HUES48 (cell line): ENCODE data around the gene OR5B12.

Experiments used
- H3K27ac ChIP-seq: one replicate; pipeline ENCODE4 v1.7.0; 2013; ENCODE audit warnings: low read depth, low read length, inconsistent platforms
- H3K27me3 ChIP-seq: 2 replicates; pipeline ENCODE4 v1.6.1; 2013; ENCODE audit warnings: mild to moderate bottlenecking, low read length; ENCODE audit not compliant: control insufficient read depth, insufficient read depth
- H3K36me3 ChIP-seq: 2 replicates; pipeline ENCODE4 v1.6.1; 2013; ENCODE audit warnings: low read length; ENCODE audit not compliant: control insufficient read depth, insufficient read depth
- H3K4me1 ChIP-seq: 2 replicates; pipeline ENCODE4 v1.6.1; 2013; ENCODE audit warnings: mild to moderate bottlenecking, low read length; ENCODE audit not compliant: control insufficient read depth, insufficient read depth
- H3K4me3 ChIP-seq: 2 replicates; pipeline ENCODE4 v1.5.1; 2013; ENCODE audit warnings: mild to moderate bottlenecking, low read depth, low read length
- H3K9ac ChIP-seq: 2 replicates; pipeline ENCODE4 v1.6.1; 2013; ENCODE audit warnings: mild to moderate bottlenecking, low read depth, low read length, moderate library complexity
- H3K9me3 ChIP-seq: 2 replicates; pipeline ENCODE4 v1.6.1; 2013; ENCODE audit warnings: low read length; ENCODE audit not compliant: control insufficient read depth, insufficient read depth

Gene OR5B12

DNA sequence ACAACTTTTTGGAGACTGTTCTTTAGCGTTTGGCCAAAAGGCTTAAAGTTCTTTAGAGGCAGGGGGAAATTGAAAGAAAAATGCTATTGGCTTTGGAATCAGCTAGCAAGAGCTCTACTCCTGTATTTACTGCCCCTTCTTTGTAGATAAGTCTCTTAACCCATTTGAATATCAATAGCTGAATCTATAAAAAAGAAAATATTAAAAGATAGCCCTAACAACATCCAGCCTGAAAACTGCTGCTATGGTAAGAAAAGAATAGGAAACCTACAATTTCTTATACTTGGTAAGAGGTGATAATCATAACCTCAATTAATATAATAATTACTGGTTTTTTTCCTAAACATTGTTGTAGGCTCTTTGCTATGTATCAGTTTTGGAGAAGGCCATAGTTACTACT, at the start of gene OR5B12:
TSS of gene OR5B12 (minus strand) at position 101 of the 400 bp plus-strand sequence. CDS start 2,085 bp downstream, outside the sequence.
- Histone ChIP-seq H3K4me3 (no peak within 1 kb of the TSS), H3K9me3 (peaks cover 6% of the 10 kb centered on the region; the same call in 1 of the 2 replicates), H3K36me3 (no peaks in the 10 kb centered on the region), H3K27me3 (no peaks in the 10 kb centered on the region), H3K9ac (no peak within 1 kb of the TSS), H3K27ac (no peak within 1 kb of the TSS), H3K4me1 (no peaks in the 10 kb centered on the region)

- no peaks in the 10 kb centered on the region for H3K27me3 ChIP-seq
- no peak overlapping the region for H3K27ac ChIP-seq
- H3K9ac ChIP-seq, result no peak overlapping the region
- no peaks in the 10 kb centered on the region; the same call in 1 of the 2 replicates for H3K4me1 ChIP-seq
- H3K9me3 ChIP-seq, result no peaks in the 10 kb centered on the region
- H3K4me3 ChIP-seq, result no peak overlapping the region
- no peaks in the 10 kb centered on the region for H3K36me3 ChIP-seq
These were observed 48.8 kb upstream of the OR5B12 start for GRCh38 chr11:58490827-58491226.

GRCh38 chr11:58487170-58487569, 45.1 kb upstream of the OR5B12 start:
- Histone ChIP-seq H3K4me1 (no peaks in the 10 kb centered on the region; the same call in 1 of the 2 replicates), H3K36me3 (no peaks in the 10 kb centered on the region), H3K4me3 (no peak overlapping the region), H3K27ac (no peak overlapping the region), H3K9me3 (no peaks in the 10 kb centered on the region), H3K9ac (no peak overlapping the region), H3K27me3 (no peaks in the 10 kb centered on the region)

GRCh38 chr11:58485961-58486360, 43.9 kb upstream of the OR5B12 start:
- H3K4me3 ChIP-seq, result no peak overlapping the region
- H3K9me3 ChIP-seq, result no peaks in the 10 kb centered on the region
- H3K27ac ChIP-seq, result no peak overlapping the region

DNA sequence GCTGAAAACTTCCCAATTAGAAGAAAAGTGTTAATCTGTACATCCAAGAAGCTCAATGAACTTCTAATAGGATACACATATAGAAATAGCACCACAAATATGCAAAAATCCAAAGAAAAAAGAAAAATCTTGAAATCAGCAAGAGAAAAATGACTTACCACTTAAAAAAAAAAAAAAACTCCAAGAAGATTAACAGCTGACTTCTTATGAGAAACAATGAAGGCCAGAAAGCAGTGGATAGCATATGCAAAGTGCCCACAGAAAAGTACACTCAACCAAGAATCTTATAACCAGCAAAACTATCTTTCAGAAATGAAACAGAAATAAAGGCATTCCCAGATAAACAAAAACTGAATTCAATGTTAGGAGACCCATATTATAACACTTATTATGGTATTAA, 29.9 kb upstream of the OR5B12 start:
- peaks cover 41% of the 10 kb centered on the region for H3K9me3 ChIP-seq

More at GRCh38 chr11:58485961-58486360, 43.9 kb upstream of the OR5B12 start:
- Histone ChIP-seq H3K36me3 (no peaks in the 10 kb centered on the region), H3K27me3 (no peaks in the 10 kb centered on the region), H3K9ac (no peak overlapping the region), H3K4me1 (no peaks in the 10 kb centered on the region; the same call in 1 of the 2 replicates)

GRCh38 chr11:58466293-58466692, 24.3 kb upstream of the OR5B12 start:
- Histone ChIP-seq H3K9me3 (peaks cover 23% of the 10 kb centered on the region), H3K36me3 (no peaks in the 10 kb centered on the region)

More for the DNA sequence above, 29.9 kb upstream of the OR5B12 start:
- Histone ChIP-seq H3K36me3 (no peaks in the 10 kb centered on the region), H3K27me3 (no peaks in the 10 kb centered on the region), H3K4me3 (no peak overlapping the region), H3K27ac (no peak overlapping the region), H3K9ac (no peak overlapping the region), H3K4me1 (no peaks in the 10 kb centered on the region)

DNA sequence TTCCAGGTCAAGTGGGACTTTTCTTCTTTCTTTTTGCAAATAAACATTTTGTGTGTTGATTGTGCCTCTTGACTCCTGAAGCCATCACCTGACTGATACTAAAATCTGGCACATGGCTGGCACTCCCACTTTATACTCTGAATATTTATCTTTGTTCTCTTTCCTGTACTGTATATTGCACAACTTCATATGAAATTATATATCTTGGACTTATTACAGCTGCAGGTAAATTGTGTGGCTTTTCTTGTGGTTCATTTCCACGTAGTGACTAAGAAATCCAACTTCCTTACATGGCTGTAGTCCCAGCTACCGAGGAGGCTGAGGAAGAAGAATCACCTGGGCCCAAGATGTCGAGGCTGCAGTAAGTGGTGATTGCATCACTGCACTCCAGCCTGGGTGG, 23.7 kb upstream of the OR5B12 start:
- Histone ChIP-seq H3K27me3 (no peaks in the 10 kb centered on the region), H3K27ac (no peak overlapping the region), H3K9ac (no peak overlapping the region)

More at GRCh38 chr11:58466293-58466692, 24.3 kb upstream of the OR5B12 start:
- Histone ChIP-seq H3K4me3 (no peak overlapping the region), H3K9ac (no peak overlapping the region), H3K27ac (no peak overlapping the region), H3K27me3 (no peaks in the 10 kb centered on the region), H3K4me1 (no peaks in the 10 kb centered on the region)

DNA sequence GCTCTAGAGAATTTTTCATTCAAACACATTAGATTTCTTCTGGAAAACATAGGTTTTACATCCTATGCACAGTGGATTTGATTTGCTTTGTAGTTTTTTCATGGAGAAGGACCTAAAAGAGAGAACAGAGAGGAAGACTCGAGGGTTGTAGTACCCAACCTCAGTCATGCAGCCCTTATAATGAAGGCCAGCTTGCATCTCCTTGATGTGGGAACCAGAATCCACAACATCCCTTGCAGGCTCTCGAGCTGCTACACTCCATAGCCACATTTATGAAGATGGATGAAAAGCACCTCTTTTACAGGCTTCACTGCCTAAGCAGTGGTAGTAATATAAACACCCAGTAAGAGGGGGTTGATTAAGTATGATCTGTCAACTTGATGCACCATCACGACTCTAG, 9.5 kb upstream of the OR5B12 start:
- Histone ChIP-seq H3K4me3 (no peak overlapping the region), H3K36me3 (no peaks in the 10 kb centered on the region), H3K27me3 (no peaks in the 10 kb centered on the region), H3K4me1 (no peaks in the 10 kb centered on the region), H3K9ac (no peak overlapping the region), H3K9me3 (no peaks in the 10 kb centered on the region), H3K27ac (no peak overlapping the region)

More for the DNA sequence above, 23.7 kb upstream of the OR5B12 start:
- Histone ChIP-seq H3K4me3 (no peak overlapping the region), H3K9me3 (peaks cover 18% of the 10 kb centered on the region), H3K4me1 (no peaks in the 10 kb centered on the region), H3K36me3 (no peaks in the 10 kb centered on the region)

DNA sequence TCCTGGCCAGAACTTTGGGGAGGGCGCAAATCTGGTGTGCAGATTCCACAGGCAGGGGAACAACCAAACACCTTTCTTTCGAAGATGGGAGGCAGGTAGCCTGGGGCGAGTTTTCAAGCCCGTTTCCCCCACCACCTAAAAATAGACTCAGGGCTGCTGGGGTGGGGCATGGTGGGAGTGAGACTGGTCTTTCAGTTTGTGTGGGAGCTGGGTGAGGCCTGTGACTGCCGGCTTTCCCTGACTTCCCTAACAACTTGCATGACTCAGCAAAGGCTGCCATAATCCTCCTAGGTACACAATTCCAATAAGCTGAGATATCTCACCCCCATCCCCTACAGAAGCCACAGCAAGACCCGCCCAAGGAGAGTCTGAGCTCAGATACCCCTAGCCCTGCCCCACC, 4.3 kb upstream of the OR5B12 start:
- H3K4me1 ChIP-seq, result no peaks in the 10 kb centered on the region
- H3K9ac ChIP-seq, result no peak overlapping the region
- H3K27ac ChIP-seq, result no peak overlapping the region
- H3K36me3 ChIP-seq, result no peaks in the 10 kb centered on the region
- H3K4me3 ChIP-seq, result no peak overlapping the region
- peaks cover 4% of the 10 kb centered on the region; the same call in 1 of the 2 replicates for H3K9me3 ChIP-seq
- H3K27me3 ChIP-seq, result no peaks in the 10 kb centered on the region

- Histone ChIP-seq H3K9me3 (peaks cover 4% of the 10 kb centered on the region; the same call in 1 of the 2 replicates), H3K9ac (no peak overlapping the region), H3K27me3 (no peaks in the 10 kb centered on the region), H3K27ac (no peak overlapping the region), H3K36me3 (no peaks in the 10 kb centered on the region), H3K4me1 (no peaks in the 10 kb centered on the region), H3K4me3 (no peak overlapping the region)
These were observed 2.3 kb upstream of the OR5B12 start for GRCh38 chr11:58444300-58444699.

DNA sequence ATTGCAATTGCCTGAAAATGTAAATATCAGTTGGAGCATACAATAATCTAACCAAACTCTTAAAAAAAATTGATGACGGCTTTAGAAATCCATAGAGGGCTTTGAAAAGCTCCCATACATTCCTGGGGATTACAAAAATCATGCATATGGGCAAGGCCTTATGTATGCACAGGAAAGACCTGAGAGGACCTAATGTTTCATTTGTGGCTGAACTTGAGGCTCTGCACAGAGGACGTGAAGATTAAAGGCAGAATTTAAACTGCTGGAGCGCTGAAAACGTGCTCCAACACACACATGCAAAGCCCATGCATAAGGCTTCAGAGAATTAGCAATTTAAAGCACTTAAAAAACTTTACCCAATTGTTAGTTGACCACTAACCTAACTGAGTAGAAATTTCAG, 3.5 kb downstream of the OR5B12 start:
- no peak overlapping the region for H3K27ac ChIP-seq
- H3K9me3 ChIP-seq, result peaks cover 10% of the 10 kb centered on the region; the same call in 1 of the 2 replicates
- H3K9ac ChIP-seq, result no peak overlapping the region
- H3K36me3 ChIP-seq, result no peaks in the 10 kb centered on the region
- H3K4me3 ChIP-seq, result no peak overlapping the region
- H3K4me1 ChIP-seq, result no peaks in the 10 kb centered on the region
- no peaks in the 10 kb centered on the region for H3K27me3 ChIP-seq
